GM19238 (cell line): ENCODE measurements around the gene KRTAP10-4.
"Not testable (repeated sequence)": the region's sequence is repeated elsewhere in the genome, so short reads cannot be mapped to it uniquely, and the experiment has no call there.

Experiments
- DNase-seq: peaks from one replicate; pipeline ENCODE4 v3.0.0; 2011; ENCODE audit warnings: low spot score; ENCODE audit not compliant: insufficient read length

The KRTAP10-4 gene

GRCh38 chr21:44557491-44558328 is 15.8 kb upstream of the KRTAP10-4 start:
- no peak for DNase-seq

- not testable (repeated sequence) for DNase-seq
Measured at GRCh38 chr21:44558329-44558675, 15.2 kb upstream of the KRTAP10-4 start.

GRCh38 chr21:44558695-44559094 is 14.8 kb upstream of the KRTAP10-4 start, which contains the start of gene KRTAP10-3:
KRTAP10-3 (minus strand) TSS chr21:44558795; CDS start chr21:44558715, 80 bp downstream.
- DNase-seq = no peak

GRCh38 chr21:44564099-44564498 is 9.4 kb upstream of the KRTAP10-4 start:
- no peak for DNase-seq

GRCh38 chr21:44564886-44565598 is 8.5 kb upstream of the KRTAP10-4 start:
- DNase-seq = no peak

GRCh38 chr21:44566403-44566802 is 7.1 kb upstream of the KRTAP10-4 start:
- no peak for DNase-seq

GRCh38 chr21:44567481-44568171 is 5.9 kb upstream of the KRTAP10-4 start:
- no peak for DNase-seq

GRCh38 chr21:44568261-44568660 is 5.3 kb upstream of the KRTAP10-4 start:
- DNase-seq = no peak

GRCh38 chr21:44568667-44569556 is 4.6 kb upstream of the KRTAP10-4 start:
- DNase-seq = no peak

GRCh38 chr21:44569861-44570517 is 3.5 kb upstream of the KRTAP10-4 start:
- no peak for DNase-seq

- no peak for DNase-seq
Measured at GRCh38 chr21:44571296-44571695, 2.2 kb upstream of the KRTAP10-4 start.

- DNase-seq = no peak
Measured at GRCh38 chr21:44571844-44572782, 1.4 kb upstream of the KRTAP10-4 start.

GRCh38 chr21:44572959-44573583 is 458 bp upstream of the KRTAP10-4 start:
- DNase-seq = no peak

- no peak for DNase-seq
Measured at GRCh38 chr21:44574457-44575306, 1.2 kb downstream of the KRTAP10-4 start.

GRCh38 chr21:44575307-44576024 is 1.9 kb downstream of the KRTAP10-4 start:
- no peak for DNase-seq

- DNase-seq = no peak
Measured at GRCh38 chr21:44576025-44576420, 2.5 kb downstream of the KRTAP10-4 start.

GRCh38 chr21:44578371-44579055 is 5.0 kb downstream of the KRTAP10-4 start:
- no peak for DNase-seq
